Panc1 (cell line): ENCODE measurements around the gene CYTH3.

Source experiments
- SIN3A ChIP-seq: IDR thresholded peaks from 2 replicates; pipeline ENCODE4 v1.6.1; 2012; ENCODE audit warnings: low read depth, mild to moderate bottlenecking, low read length, moderate library complexity, borderline replicate concordance; ENCODE audit not compliant: insufficient read depth
- TCF7L2 ChIP-seq: IDR thresholded peaks from 2 replicates; pipeline ENCODE4 v1.6.1; 2011; ENCODE audit warnings: mild to moderate bottlenecking, low read depth, low read length, inconsistent platforms
- TF ChIP-seq, protein P1 (sequence below): fragments of 450-650 bp; IDR thresholded peaks from 2 replicates; pipeline ENCODE4 v1.5.1; 2017; ENCODE audit warnings: mild to moderate bottlenecking
- TF ChIP-seq, protein P2 (sequence below), 2 experiments: IDR thresholded peaks; 2 replicates each; pipeline ENCODE4 v1.6.1; 2011 to 2012; ENCODE audit warnings: low read depth in 2 of 2, control low read depth in 1 of 2, low read length in 1 of 2, mild to moderate bottlenecking in 1 of 2, moderate library complexity in 1 of 2; ENCODE audit not compliant: insufficient read depth in 1 of 2

DNA sequence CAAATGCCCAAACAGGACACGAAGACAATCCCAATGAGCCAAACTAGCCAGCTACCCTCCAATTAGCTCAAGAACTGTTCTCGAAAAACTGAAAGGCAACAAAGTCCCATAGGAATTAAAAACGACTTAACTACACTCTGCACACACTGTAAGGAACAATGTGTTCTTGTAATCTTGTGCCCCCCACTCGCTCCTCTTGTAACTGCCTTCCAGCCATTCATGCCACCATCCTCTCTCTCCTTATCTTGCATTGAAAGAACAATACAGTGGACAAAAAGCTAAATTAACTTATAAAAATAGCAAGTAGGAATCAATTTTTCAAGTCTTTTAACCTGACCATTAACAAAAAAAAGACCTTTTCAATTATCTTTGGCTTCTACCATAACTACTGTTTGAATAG is 2.9 kb downstream of the CYTH3 start:
- TF ChIP-seq, protein P1, sequence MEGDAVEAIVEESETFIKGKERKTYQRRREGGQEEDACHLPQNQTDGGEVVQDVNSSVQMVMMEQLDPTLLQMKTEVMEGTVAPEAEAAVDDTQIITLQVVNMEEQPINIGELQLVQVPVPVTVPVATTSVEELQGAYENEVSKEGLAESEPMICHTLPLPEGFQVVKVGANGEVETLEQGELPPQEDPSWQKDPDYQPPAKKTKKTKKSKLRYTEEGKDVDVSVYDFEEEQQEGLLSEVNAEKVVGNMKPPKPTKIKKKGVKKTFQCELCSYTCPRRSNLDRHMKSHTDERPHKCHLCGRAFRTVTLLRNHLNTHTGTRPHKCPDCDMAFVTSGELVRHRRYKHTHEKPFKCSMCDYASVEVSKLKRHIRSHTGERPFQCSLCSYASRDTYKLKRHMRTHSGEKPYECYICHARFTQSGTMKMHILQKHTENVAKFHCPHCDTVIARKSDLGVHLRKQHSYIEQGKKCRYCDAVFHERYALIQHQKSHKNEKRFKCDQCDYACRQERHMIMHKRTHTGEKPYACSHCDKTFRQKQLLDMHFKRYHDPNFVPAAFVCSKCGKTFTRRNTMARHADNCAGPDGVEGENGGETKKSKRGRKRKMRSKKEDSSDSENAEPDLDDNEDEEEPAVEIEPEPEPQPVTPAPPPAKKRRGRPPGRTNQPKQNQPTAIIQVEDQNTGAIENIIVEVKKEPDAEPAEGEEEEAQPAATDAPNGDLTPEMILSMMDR: no peak
- TF ChIP-seq, protein P2, sequence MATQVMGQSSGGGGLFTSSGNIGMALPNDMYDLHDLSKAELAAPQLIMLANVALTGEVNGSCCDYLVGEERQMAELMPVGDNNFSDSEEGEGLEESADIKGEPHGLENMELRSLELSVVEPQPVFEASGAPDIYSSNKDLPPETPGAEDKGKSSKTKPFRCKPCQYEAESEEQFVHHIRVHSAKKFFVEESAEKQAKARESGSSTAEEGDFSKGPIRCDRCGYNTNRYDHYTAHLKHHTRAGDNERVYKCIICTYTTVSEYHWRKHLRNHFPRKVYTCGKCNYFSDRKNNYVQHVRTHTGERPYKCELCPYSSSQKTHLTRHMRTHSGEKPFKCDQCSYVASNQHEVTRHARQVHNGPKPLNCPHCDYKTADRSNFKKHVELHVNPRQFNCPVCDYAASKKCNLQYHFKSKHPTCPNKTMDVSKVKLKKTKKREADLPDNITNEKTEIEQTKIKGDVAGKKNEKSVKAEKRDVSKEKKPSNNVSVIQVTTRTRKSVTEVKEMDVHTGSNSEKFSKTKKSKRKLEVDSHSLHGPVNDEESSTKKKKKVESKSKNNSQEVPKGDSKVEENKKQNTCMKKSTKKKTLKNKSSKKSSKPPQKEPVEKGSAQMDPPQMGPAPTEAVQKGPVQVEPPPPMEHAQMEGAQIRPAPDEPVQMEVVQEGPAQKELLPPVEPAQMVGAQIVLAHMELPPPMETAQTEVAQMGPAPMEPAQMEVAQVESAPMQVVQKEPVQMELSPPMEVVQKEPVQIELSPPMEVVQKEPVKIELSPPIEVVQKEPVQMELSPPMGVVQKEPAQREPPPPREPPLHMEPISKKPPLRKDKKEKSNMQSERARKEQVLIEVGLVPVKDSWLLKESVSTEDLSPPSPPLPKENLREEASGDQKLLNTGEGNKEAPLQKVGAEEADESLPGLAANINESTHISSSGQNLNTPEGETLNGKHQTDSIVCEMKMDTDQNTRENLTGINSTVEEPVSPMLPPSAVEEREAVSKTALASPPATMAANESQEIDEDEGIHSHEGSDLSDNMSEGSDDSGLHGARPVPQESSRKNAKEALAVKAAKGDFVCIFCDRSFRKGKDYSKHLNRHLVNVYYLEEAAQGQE (IDR thresholded peaks at IDR 0.05; ENCODE audit: insufficient read depth in 1 of 2, low read depth in 2 of 2, low read length in 1 of 2): no peak
- TF ChIP-seq SIN3A (no peak), TCF7L2 (no peak)
